SJCRH30 (cell line): ENCODE measurements around the gene FRMD5. TPM values are rescaled to one million over a fixed set of nuclear protein-coding genes. Genes with fewer than 3 reads are reported as not detected.
"Not testable (repeated sequence)": the region's sequence is repeated elsewhere in the genome, so short reads cannot be mapped to it uniquely, and the experiment has no call there.

Experiments used
- DNase-seq, 2 experiments: peaks; one replicate each; pipeline ENCODE4 v3.0.0-alpha.2; 2015 to 2020
- H3K27ac ChIP-seq: fragments of 250-450 bp; sonication (Bioruptor Pico); 2 replicates; pipeline ENCODE4 v1.5.1; 2020; ENCODE audit warnings: mild to moderate bottlenecking, moderate library complexity
- H3K27me3 ChIP-seq: fragments of 250-450 bp; sonication (Bioruptor Pico); 2 replicates; pipeline ENCODE4 v1.5.1; 2020; ENCODE audit warnings: mild to moderate bottlenecking, moderate library complexity
- H3K36me3 ChIP-seq: fragments of 250-450 bp; sonication (Bioruptor Pico); 2 replicates; pipeline ENCODE4 v1.5.1; 2020; ENCODE audit warnings: mild to moderate bottlenecking, moderate library complexity
- H3K4me1 ChIP-seq: fragments of 250-450 bp; sonication (Bioruptor Pico); 2 replicates; pipeline ENCODE4 v1.5.1; 2020; ENCODE audit warnings: mild to moderate bottlenecking, moderate library complexity
- H3K4me3 ChIP-seq: fragments of 250-450 bp; sonication (Bioruptor Pico); 2 replicates; pipeline ENCODE4 v1.5.1; 2020; ENCODE audit warnings: mild to moderate bottlenecking, moderate library complexity
- H3K9me3 ChIP-seq: fragments of 250-450 bp; sonication (Bioruptor Pico); replicated peaks from 2 replicates; pipeline ENCODE4 v1.5.1; 2020; ENCODE audit warnings: mild to moderate bottlenecking, moderate library complexity
- total RNA-seq: library from RNA; depleted of rRNA; stranded (reverse); fragments of >200 nt; shearing (Covaris generic); gene quantifications from 2 replicates; pipeline ENCODE4 v1.2.3, GENCODE V29; 2014; rRNA removed

Gene FRMD5
- total RNA-seq, 1 experiment from 2014 or later: 0.49 TPM

DNA sequence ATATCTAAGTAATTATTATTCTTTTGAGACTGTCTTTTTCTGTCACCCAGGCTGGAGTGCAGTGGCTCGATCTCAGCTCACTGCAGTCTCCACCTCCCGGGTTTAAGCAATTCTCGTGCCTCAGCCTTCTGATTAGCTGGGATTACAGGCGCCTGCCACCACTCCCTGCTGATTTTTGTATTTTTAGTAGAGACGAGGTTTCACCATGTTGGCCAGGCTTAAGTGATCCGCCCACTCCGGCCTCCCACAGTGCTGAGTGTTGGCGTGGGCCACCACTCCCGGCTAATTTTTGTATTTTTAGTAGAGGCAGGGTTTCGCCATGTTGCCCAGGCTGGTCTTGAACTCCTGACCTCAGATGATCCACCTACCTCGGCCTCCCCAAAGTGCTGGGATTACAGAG is 369.8 kb downstream of the FRMD5 start:
- H3K9me3 ChIP-seq, H3K4me3 ChIP-seq, H3K27ac ChIP-seq, DNase-seq, H3K27me3 ChIP-seq: not testable (repeated sequence)
- Histone ChIP-seq H3K4me1 (peaks cover 12% of the 10 kb centered on the region), H3K36me3 (peaks cover 18% of the 10 kb centered on the region)

DNA sequence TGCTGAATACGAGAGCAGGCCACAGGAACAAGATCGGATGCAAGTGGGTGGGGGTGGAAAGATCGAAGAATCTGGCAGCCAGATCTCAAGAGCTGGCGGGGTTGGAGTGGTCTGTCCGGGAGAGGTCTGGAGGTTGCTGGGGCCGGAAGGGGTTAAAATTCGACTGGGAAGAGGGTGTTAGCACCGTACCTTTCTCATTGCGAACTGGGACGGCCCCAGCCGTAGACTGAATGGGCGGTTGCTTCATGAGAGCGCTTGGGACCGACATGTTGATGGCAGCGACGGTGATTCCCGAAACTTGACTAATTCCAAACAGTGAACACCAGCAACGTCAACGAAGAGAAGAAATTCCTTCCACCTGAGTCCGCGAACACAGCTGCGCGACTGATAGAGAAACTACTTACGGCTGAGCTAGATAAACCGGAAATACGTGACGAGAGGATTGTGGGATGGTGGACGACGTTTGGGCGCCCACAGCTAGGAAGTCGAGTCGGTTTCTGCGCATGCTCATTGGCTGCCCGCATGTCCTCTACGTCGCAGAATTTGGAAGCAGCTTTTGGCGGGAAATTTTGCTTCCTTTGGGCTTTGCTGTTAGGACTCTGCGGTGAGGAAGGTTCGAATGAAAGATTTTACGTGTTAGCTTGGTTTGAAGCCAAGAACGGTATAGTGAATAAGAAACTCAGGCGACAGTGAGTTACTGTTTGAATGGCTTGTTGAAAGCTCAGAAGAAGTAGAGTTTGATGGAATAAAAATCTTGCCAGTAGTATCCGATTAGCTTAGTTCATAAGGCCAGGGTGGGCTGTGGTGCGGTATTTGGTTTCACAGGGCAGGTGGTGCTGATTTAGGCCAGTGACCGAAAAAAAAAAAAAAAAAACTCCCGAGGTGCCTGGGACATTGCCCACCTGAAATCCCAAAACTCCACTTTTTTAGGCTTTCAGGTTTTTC is 370.5 kb downstream of the FRMD5 start, which contains the start of gene MFAP1:
MFAP1 (minus strand) TSS at position 389 of the 945 bp plus-strand sequence; CDS start at position 268, 121 bp downstream.
- Histone ChIP-seq H3K27me3 (no peaks in the 10 kb centered on the region), H3K36me3 (peaks cover 15% of the 10 kb centered on the region), H3K9me3 (no peaks in the 10 kb centered on the region), H3K4me1 (peaks cover 12% of the 10 kb centered on the region), H3K27ac (peak within 1 kb of the TSS; percentile 63), H3K4me3 (peak within 1 kb of the TSS; percentile 68)
- peak; percentile 96 to 98 for DNase-seq

DNA sequence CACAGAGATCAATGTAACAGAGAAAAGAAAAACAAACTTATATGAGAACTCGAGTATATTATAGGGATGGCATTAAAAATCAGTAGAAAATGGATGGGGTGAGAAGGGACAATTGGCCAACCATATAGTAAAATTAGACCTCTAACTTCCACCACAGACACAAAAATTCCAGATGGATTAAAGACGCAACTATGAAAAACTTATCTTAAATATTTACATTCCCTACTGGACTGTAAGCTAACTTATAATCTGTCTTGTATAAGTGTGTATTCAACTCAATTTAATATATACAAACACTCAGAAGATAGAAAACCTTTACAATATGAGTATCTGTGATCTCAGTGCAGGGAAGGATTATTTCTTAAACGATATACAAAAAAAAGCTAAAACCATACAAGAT is 373.6 kb downstream of the FRMD5 start:
- no peak overlapping the region for H3K27ac ChIP-seq
- peaks cover 20% of the 10 kb centered on the region for H3K36me3 ChIP-seq
- no peak overlapping the region for H3K4me3 ChIP-seq
- H3K4me1 ChIP-seq: peaks cover 8% of the 10 kb centered on the region; the same call in 1 of the 2 replicates
- no peaks in the 10 kb centered on the region for H3K9me3 ChIP-seq
- H3K27me3 ChIP-seq: no peaks in the 10 kb centered on the region
- no peak for DNase-seq

Other genes with a start within 250 kb of the FRMD5 start
- 43.8 and 47.5 TPM in 2 replicates for gene GOLM2, start 93.4 kb upstream of the FRMD5 start, total RNA-seq
- gene CTDSPL2, start 232.4 kb upstream of the FRMD5 start, total RNA-seq: 133 and 145 TPM in 2 replicates